Glomerular visceral epithelial cell (primary cell): ENCODE results near the gene CDH4.
"Not testable (repeated sequence)": the region's sequence is repeated elsewhere in the genome, so short reads cannot be mapped to it uniquely, and the experiment has no call there.

Experiments used
- DNase-seq: peaks from one replicate; pipeline ENCODE4 v3.0.0-alpha.2; 2016; ENCODE audit errors: extremely low spot score

Gene CDH4

DNA sequence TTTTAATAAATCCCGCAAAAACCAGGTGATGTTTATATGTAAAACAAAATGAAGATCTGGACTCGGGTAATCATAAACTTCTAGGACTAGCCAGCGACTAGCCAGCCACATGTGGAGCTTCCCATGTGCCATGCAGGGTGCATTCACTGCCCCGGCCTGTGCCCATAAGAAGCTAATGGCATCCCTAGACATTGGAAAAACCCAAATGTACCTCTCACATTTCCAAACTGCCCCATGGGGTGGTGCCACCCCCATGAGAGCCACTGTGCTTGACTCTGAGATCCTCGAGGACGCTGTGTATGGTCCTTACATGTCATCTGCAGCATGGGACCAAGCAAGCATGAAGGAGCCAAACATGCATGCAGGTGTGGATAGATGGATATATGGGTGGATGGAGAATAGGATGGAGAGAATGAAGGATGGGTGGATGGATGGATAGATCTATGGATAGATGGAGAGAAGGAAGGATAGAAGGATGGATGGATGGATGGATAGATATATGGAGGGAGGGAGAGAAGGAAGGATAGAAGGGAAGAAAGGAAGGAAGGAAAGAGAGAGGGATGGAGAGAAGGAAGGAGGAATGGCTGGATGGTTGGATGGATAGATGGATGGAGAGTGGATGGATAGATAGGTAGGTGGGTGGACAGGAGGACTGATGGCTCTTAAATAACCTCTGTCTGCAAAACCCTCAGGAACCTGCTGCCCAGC, 203.6 kb downstream of the CDH4 start:
- DNase-seq, result no peak

DNA sequence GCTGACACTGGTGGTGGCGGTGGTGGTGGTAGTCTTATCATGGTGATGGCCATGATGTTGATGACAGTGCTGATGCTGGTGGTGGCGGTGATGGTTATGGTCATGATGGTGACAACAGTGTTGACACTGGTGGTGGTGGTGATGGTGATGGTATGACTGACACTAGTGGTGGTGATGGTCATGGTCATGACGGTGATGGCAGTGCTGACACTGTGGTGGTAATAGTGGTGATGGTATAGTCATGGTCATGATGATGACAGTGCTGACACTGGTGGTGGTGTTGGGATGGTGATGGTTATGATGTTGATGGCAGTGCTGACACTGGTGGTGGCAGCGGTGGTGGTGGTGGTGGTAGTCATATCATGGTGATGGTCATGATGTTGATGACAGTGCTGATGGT, 205.7 kb downstream of the CDH4 start:
- no peak for DNase-seq

DNA sequence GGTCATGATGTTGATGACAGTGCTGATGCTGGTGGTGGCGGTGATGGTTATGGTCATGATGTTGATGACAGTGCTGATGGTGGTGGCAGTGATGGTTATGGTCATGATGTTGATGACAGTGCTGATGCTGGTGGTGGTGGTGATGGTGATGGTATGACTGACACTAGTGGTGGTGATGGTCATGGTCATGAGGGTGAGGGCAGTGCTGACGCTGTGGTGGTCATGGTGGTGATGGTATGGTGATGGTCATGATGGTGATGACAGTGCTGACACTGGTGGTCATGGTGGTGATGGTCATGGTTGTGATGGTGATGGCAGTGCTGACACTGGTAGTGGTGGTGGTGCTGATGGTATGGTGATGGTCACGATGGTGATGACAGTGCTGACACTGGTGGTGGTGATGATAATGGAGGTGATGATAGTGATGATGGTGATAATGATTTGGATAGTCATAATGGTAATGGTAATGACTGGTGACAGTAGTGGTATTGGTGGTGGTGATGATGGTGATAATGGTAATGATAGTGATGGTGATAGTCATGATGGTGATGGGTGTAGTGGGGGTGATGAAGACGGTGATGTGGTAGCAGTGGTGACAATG, 206.2 kb downstream of the CDH4 start:
- no peak for DNase-seq

DNA sequence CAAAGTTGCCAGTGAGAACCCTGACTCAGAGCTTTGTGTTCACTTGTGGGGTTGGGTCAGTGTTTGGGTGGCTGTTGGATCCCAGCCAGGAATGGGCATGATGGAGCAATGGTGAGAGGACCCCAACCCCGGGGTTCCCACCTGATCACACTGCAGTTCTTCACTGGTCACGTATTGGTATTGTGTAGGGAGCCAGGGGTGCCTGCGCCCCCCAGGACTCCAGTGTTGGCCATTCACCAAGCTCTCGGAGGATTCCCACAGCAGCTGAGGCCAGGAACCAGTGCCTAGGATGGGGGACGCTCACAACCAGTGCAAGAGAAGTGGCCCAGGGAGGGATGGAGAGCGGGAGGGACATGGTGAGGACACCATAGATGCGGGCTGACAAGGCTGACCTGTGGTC, 207.2 kb downstream of the CDH4 start:
- DNase-seq, result no peak

DNA sequence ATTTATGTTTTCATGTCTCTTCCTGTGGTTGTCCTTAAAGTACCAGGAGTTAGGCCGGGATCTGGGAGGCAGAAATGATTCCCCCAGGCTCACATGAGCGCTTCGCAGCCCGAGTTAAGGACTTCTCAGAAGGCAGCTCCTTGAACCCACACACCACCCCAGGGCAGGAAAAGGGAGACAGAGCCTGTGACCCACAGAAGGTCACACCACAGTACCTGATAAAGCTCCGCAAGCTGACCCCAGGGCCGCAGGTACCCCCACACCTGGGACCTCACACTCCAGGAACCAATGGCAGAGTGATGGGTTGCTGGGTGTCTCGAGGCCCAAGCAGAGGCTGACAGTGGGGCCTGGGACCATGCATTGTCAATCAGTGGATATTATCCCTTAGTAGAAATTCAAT, 207.6 kb downstream of the CDH4 start:
- no peak for DNase-seq

DNA sequence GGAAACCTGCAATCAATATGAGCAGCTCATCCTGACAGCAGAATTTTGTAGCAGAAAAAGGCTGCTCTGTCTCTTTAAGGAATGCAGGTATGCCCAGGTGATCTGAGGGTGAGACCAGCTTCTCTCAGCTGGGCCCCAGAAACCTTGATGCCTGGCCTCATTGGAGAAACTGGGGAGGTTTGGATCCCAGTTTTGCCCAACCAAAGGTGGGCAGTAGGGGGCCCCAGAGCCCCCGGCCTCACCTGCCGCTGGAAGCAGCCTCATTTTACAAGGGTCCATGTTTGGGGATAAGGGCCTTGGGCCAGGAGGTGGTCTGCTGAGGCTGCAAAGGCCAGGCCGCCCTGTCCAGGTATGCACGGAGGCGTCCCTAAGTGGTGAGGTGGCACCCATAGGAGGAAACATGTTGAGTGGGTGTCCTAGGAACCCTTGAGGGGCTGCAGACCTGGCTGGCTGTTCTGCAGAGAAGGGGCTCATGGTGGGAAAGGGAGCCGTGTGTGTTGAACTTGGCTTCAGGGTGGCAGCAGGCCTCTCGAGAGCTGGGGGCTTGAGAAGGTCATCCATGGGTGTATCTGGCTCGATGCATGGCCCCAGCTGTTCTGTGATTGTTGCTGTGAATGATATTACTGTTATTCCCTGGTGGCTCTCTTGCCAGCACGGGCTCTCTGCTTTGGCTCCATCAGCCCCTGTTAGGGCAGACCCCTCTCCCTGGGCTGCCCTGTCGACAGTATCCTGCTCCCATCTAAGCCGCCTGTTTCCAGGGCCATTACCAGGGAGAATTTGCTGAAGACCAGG, 208.4 kb downstream of the CDH4 start:
- DNase-seq, result no peak

DNA sequence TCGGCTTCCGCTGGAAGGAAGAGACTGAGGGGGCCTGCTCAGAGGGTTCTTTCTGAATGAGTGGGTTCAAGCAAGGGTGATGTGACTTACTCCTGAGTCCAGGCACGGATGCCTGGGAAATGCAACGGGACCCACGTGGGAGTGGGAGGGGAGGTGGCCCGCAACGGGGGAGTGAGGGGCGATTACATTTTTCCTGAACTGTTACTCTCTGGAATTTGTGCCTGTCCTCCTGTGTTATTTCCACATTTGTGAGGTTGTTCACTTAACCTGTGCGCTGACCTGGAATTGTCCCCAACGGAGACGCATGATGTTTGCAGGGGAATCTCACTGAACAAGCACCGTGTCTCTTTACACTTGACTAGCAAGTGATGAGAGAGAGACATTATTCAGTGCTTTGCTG, 209.4 kb downstream of the CDH4 start:
- DNase-seq, result no peak

DNA sequence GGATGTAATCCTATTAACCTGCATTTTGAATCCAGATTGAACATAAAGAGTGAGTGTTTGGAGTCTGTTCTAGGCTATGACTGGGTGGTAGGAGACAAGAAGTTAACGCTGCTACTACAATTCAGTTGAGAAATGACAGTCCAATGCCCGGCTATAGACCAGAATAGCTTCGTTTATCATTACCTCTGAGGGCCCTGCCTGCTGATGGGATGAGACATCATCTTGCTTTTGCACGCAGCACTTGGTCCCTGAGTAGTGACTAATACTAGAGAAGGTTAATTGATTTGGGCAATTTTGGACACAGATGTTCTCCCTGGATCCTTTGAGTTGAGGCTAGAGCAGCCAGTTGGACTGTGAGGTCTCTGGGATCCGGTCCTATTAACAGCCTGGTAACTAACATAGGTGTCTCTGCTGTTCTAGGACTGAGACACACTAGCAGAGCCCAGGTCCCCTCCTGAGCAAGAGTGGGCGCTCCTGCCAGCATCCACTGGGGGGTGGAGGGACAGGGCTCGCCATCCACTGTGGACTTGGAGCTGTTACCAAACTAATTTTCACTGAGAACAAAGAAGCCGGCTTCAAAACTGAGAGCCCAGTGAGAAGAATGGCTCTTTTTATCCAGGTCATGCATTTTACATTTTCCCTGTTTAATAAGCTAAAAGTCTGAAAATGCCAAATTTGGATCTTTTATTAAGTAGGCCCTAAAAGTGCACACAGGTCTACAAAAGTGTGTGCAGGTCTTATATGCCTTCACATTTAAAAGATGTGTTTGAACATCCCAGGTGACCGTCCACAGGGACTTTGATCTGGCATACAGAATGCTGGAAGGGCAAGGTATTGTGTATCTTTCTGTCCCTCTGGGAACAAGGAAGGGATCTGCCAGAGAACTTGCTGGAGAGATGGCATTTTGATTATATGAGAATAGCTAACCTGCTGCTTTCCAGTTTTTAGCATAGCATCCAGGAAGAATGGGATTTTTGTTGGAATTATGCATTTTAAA, 212.5 kb downstream of the CDH4 start:
- no peak for DNase-seq

DNA sequence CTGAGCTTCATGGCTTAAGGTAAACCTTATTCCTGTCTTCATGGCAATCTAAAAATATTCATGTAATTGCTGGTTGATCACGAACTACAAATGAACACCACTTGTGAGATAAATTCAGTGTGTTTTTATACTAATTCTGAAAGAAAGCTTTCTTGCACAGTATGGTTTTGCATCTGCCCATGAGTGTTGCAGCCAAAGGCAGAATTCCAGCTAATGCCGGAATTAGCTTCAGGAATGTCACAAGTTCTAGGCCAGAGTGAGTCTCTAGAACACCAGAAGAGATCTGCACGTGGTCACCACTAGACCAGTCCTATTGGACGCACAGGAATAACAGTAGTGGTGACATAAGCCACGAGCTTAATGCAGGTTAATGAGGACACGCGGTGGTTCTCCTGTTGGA, 223.7 kb downstream of the CDH4 start:
- DNase-seq, result no peak

DNA sequence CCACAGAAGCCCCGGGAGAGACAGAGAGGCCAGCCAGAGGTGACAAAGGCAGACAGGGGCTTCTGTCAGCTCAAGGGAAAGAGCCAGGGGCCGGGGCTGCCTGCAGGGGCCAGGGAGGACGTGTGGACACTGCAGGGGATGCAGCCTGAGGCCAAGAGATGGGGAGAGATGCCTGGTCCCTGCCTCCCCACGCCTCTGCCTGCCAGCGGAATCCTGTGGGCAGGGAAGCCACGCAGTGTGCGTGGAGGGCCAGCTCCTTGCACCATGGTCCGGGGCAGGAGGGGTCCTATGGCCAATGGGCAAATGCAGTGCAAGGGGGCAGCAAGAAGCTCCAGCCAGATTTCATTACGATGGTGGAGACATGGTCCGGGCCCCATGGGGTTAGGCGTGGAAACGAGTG, 224.9 kb downstream of the CDH4 start:
- DNase-seq, result no peak

DNA sequence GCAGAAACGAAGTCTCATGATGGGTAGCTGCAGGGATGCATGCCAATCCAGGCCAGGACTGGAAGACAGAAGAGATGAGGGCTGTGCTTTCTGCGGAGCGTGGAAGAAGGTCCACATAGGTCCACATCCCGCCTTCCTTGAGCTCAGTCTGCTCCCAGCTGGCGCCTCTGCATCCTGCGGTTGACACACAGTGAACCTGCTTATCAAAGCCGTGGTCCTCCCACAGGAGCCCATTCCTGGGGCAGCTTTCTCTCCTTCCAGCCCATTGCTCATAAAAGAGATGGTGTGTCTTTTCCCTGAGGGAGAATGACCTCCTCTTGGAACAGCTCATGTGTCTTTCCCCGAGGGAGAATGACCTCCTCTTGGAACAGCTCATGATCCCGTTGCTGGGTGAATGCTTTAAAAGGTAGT, 225.4 kb downstream of the CDH4 start:
- no peak for DNase-seq

DNA sequence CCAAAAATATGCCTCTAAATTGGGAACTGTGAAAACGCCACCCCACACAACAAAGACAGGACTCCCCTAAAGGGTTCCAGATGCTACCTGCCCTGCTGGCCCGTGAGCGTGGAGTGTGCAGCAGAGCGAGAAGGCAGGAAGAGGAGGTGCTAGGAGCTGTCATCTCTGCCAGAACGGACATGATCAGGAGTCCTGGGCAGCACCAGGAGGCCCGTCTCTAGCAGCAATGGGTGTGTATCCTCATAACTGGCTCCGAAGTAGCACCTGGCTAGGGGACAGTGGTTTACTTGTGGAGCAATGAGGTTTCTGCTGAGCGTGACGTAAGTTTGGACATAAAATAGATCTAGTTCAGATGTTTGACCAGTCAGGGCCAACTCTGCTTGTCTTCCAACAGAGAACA, 226.0 kb downstream of the CDH4 start:
- no peak for DNase-seq

DNA sequence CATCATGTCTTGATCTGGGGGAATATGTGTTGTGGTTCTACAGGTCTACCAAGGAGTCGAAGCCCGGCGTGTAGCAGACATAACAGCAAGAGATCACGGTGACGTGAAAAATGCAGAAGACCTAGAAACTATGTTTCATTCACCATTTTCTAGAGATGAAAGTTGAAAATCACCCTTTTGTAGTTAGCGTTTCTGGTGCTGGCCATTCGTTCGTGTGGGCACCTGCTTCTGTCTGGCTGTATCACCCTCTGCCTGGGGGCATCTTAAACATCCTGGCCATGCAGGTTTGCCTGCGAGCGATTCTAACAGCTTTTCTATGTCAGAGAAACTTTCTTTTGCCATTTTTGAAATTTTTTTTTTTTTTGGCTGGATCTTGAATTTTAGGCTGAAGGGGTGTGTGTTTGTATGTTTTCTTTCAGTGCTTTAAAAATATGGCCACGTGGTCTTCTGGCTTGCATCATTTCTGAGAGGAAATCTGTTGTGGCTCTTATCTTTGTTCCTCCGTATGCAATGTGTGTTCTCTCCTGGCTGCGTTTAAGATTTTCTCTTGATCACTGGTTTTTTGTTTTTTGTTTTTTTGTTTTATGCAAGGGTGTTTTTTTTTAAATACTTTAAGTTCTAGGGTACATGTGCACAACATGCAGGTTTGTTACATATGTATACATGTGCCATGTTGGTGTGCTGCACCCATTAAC, 226.7 kb downstream of the CDH4 start:
- no peak for DNase-seq

DNA sequence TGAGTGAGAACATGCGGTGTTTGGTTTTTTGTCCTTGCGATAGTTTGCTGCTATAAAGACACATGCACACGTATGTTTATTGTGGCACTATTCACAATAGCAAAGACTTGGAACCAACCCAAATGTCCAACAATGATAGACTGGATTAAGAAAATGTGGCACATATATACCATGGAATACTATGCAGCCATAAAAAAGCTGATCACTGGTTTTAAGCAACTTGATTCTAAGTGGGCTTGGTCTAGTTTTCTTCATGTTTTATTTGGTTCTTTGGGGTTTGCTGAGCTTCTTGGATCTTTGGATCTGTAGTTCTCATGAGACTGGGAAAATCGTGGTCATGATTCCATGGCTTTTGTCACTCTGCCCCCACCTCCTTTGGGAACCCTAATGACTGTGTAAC, 227.4 kb downstream of the CDH4 start:
- DNase-seq, result not testable (repeated sequence)

DNA sequence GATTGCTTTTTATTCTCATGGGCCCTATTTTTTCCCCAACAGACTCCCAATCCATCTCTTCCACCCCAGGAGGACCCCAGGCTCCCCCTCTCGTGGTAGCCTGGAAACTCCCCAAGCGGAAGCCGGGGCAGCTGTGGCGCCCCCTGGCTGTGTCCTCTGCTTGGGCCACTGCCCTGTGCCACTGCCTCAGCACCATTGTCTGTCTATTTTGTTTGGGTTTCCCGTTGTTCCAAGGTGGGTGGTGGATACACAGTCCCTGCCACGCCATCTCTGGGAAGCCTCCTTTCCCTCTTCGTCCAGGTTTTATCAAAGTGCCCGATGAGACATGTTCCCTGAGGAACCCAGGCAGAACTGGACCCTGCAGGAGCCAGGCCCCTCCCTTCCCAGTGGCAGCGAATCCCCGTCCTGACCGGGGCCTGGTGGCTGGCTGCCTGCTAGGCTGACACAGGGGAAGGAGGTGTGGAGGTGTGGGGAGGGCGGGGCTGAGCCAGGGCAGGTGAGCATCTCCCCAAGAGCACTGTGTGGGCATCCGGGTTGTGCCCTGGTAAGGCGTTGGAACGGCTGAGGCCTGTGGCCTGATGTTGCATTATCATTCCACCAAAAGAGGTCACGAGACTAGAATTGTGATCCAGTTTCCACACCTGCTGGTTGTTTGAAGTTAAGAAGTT, 228.2 kb downstream of the CDH4 start:
- no peak for DNase-seq

DNA sequence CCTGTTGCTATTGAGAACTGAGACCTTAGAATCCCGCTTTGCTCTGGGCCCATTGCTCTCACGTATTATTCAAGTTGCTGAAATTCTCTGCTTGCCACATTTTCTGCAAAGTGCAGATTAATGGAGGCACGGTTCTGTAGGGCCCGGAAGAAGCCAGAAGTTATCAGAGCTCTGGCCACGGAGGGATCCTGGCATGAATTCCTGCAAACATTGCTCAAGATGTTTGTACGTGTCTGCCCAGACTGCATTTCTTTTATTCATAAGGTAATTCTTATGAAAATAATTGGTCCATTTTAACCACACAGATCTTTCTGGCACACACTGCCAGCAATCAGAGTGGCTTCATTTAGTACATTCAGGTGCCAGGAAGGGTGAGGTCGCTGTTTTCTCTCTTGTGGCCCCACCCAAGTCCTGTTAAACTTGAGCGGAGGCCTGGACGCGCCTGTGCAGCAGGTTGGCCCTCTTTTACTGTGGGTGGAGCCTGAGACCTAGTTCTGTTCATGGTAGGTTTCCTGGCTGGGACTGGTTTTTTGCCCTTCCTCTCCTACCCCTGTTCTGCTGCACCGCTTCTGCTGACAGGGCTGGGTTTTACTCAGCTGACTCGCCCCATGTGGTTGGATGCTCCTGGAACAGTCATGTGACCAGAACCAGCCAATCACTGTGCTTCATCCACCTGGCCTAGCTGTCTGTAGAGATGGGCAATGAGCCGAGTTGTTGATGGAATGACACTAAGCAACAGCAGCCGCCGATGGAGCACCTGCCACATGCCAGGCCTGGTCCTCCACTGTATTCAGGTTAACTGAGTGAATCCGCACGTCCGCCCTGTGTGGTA, 230.2 kb downstream of the CDH4 start:
- DNase-seq, result no peak

DNA sequence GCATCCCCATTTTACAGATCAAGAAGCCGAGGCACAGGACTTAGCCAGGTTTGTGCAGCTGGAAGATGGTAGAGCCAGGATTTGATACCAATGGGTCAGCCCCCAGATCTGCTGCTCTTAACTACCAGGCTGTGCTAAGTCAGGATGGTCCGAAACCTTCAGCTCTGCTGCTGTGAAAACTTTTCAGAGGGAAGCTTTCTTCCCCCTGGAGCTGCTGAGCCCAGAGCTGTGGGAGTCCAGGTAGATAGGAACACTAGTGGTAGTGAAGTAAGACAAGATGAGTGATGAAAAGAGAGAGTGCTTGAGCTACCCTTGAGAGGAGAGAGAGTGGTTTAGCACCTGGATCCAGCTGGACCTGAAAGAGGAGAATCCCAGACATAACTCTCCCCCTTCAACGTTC, 230.8 kb downstream of the CDH4 start:
- DNase-seq, result no peak

DNA sequence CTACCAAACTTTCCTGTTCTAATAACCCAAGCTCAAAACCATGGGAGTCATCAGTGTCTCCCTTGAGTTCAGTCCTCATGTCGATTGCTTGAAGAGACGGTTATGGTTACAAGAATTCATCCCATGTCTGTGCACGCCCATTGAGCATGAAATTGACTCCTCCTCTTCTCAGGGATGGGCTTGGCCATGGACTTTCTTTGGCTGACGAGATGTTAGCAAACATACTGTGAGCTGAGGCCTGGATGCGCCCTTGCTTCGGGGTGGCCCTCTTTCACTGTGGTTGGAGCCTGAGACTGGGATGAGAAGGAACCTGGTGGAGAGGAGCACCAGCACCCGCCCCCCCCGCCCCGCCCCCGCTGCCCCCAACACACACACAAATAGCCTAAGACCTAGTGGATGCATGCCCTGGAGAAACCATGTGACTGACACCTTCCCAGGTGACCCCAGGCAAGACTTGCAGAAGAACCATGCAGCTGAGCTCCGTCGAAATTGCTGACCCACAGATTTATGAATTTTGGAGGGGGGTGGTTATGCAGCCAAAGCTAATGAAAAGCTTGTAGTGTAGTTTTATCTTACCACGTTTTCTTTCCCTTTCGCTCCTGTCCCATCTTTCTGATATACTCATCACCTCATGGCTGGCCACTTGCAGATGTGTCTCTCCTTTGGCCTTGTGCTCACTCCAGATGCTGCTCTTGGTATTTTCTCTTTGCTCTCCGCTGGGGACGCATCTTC, 231.4 kb downstream of the CDH4 start:
- DNase-seq, result no peak

DNA sequence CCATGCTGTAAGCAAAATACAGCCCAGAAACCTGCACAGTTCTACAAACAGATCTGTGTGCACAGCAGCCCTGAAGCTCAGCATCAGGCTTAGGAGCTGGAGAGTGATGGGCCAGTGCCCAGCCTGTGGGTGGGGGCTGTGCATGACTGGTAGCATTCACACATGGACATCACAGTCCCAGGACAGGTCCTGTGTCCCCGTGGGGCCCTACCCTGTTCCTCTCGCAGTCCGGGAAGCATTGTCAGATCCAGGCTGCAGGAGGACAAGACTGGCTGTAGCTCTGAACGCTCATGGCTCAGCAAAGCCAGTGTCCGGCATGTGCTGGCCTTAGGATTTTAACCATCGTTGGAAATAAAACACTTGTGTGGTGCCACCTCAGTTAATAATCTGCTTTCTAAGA, 234.1 kb downstream of the CDH4 start:
- no peak for DNase-seq
